BJ (cell line): Measurements from ENCODE around the gene DHRS1. TPM values are rescaled to one million over a fixed set of nuclear protein-coding genes. Genes with fewer than 3 reads are reported as not detected.

Experiments
- CTCF ChIA-PET: fragments of 350-600 bp; formaldehyde crosslinking; extraction: SDS; loops from one replicate; lab custom pipeline; 2021; ENCODE audit warnings: antibody characterized with exemption, inconsistent platforms; lab: Yijun Ruan, JAX
- POLR2A ChIA-PET: fragments of 300-600 bp; sonication (Branson Sonifier 250); formaldehyde crosslinking; extraction: SDS; loops from one replicate; lab custom pipeline; 2021; ENCODE audit warnings: antibody characterized with exemption; lab: Charles Lee
- DNase-seq: peaks from one replicate; pipeline ENCODE4 v3.0.0-alpha.2; 2011; ENCODE audit warnings: low read depth
- H3K27me3 ChIP-seq: 2 replicates; pipeline ENCODE4 v1.6.0; 2011; ENCODE audit warnings: low read length; ENCODE audit not compliant: control insufficient read depth, insufficient read depth
- H3K36me3 ChIP-seq: 2 replicates; pipeline ENCODE4 v1.5.1; 2011; ENCODE audit warnings: low read length; ENCODE audit not compliant: control insufficient read depth, insufficient read depth
- H3K4me3 ChIP-seq: 2 replicates; pipeline ENCODE4 v1.5.1; 2011; ENCODE audit warnings: low read depth, mild to moderate bottlenecking, control low read depth, low read length
- CTCF ChIP-seq: IDR thresholded peaks from 2 replicates; pipeline ENCODE4 v1.5.1; 2011; ENCODE audit warnings: low read depth, mild to moderate bottlenecking, control low read depth, inconsistent platforms, low read length, moderate library complexity; ENCODE audit not compliant: insufficient read depth
- polyA plus RNA-seq: library from polyadenylated mRNA; depleted of rRNA; stranded (reverse); fragments of >200 nt; gene quantifications from 2 replicates; pipeline ENCODE4 v1.2.3, GENCODE V29; 2011

Gene DHRS1
- polyA plus RNA-seq, 1 experiment, result 57.1 TPM

- Histone ChIP-seq H3K36me3 (no peaks in the 10 kb centered on the region), H3K27me3 (no peaks in the 10 kb centered on the region), H3K4me3 (no peak overlapping the region)
- ChIA-PET POLR2A (no interaction called here), CTCF (interaction anchor here (0.7 to 9.7 kb wide), 3 partner anchors 13 to 32 kb away, joined by 3 to 47 read pairs (median 3); partner anchors contain the start of genes DHRS1, NOP9 and RABGGTA)
- no peak for DNase-seq
- no peak for TF ChIP-seq CTCF
Measured at GRCh38 chr14:24283796-24284460, 15.7 kb downstream of the DHRS1 start.

- no peak for TF ChIP-seq CTCF
- ChIA-PET CTCF (interaction anchor here (1.1 to 9.7 kb wide), 5 partner anchors 14 to 67 kb away, joined by 3 to 47 read pairs (median 4); partner anchors contain the start of genes DHRS1, MDP1, NOP9 and TINF2), POLR2A (no interaction called here)
- no peak overlapping the region for H3K4me3 ChIP-seq
- H3K27me3 ChIP-seq, result no peaks in the 10 kb centered on the region
- no peaks in the 10 kb centered on the region for H3K36me3 ChIP-seq
- DNase-seq, result no peak
Measured at GRCh38 chr14:24282736-24283135, 16.8 kb downstream of the DHRS1 start.

- POLR2A ChIA-PET, result no interaction called here
- H3K27me3 ChIP-seq, result no peaks in the 10 kb centered on the region
Measured at GRCh38 chr14:24281636-24282035, 17.9 kb downstream of the DHRS1 start.

GRCh38 chr14:24280797-24281460, 18.7 kb downstream of the DHRS1 start:
- DNase-seq, result no peak
- ChIA-PET CTCF (interaction anchor here (1.0 to 9.7 kb wide), 8 partner anchors 10 to 120 kb away, joined by 3 to 47 read pairs (median 3); partner anchors contain the start of genes DHRS1, IRF9, NOP9 and RABGGTA), POLR2A (no interaction called here)
- no peaks in the 10 kb centered on the region for H3K36me3 ChIP-seq
- H3K27me3 ChIP-seq, result no peaks in the 10 kb centered on the region
- H3K4me3 ChIP-seq, result no peak overlapping the region
- TF ChIP-seq CTCF, result no peak

More at GRCh38 chr14:24281636-24282035, 17.9 kb downstream of the DHRS1 start:
- H3K4me3 ChIP-seq, result no peak overlapping the region
- TF ChIP-seq CTCF, result no peak
- CTCF ChIA-PET, result interaction anchor here (1.0 to 9.7 kb wide), 6 partner anchors 15 to 120 kb away, joined by 3 to 47 read pairs (median 4); partner anchors contain the start of genes DHRS1, IRF9, NOP9 and TGM1
- no peaks in the 10 kb centered on the region for H3K36me3 ChIP-seq
- DNase-seq, result no peak
